WTC11 (cell line): ENCODE measurements around the gene SP140L. TPM values are rescaled to one million over a fixed set of nuclear protein-coding genes. Genes with fewer than 3 reads are reported as not detected.

Experiments
- ATAC-seq: fragments of 200-7000 bp; cut with Tn5 transposase; 2 replicates; pipeline ENCODE4 v1.10.0; 2021; ENCODE audit warnings: mild to moderate bottlenecking, moderate library complexity
- CTCF ChIA-PET: fragments of 300-600 bp; sonication (Branson Sonifier 250); formaldehyde crosslinking; loops from one replicate; lab custom pipeline; 2021; ENCODE audit warnings: antibody characterized with exemption; lab: Charles Lee
- POLR2A ChIA-PET: fragments of 350-600 bp; sonication (Branson Sonifier 250); formaldehyde crosslinking; loops from one replicate; lab custom pipeline; 2021; ENCODE audit warnings: antibody characterized with exemption; lab: Charles Lee
- DNase-seq: peaks from one replicate; pipeline ENCODE4 v3.0.0; 2021; ENCODE audit warnings: low spot score
- H3K27ac Mint-ChIP-seq: 2 replicates; pipeline ENCODE4 v1.8.0; 2021; ENCODE audit warnings: mixed read lengths
- H3K27me3 Mint-ChIP-seq: 2 replicates; pipeline ENCODE4 v1.8.0; 2021; ENCODE audit warnings: low read depth, mild to moderate bottlenecking, moderate library complexity, mixed read lengths
- H3K36me3 Mint-ChIP-seq: 2 replicates; pipeline ENCODE4 v1.8.0; 2021; ENCODE audit warnings: mixed read lengths
- H3K4me1 Mint-ChIP-seq: 2 replicates; pipeline ENCODE4 v1.8.0; 2022; ENCODE audit warnings: mixed read lengths
- H3K4me3 Mint-ChIP-seq: 2 replicates; pipeline ENCODE4 v1.8.0; 2021; ENCODE audit warnings: mild to moderate bottlenecking, moderate library complexity, mixed read lengths
- H3K9me3 Mint-ChIP-seq: 2 replicates; pipeline ENCODE4 v1.8.0; 2021; ENCODE audit warnings: mixed read lengths
- AFF4 ChIP-seq: sonication (generic); formaldehyde crosslinking; IDR thresholded peaks from 2 replicates; pipeline ENCODE4 v1.8.1; 2023; ENCODE audit warnings: mild to moderate bottlenecking, missing genetic modification reagents, borderline replicate concordance
- E2F1 ChIP-seq: sonication (generic); formaldehyde crosslinking; IDR thresholded peaks from 2 replicates; pipeline ENCODE4 v1.8.0; 2022; ENCODE audit warnings: mild to moderate bottlenecking, missing genetic modification reagents
- E2F4 ChIP-seq: sonication (generic); formaldehyde crosslinking; IDR thresholded peaks from 2 replicates; pipeline ENCODE4 v1.8.1; 2022; ENCODE audit warnings: low read depth, mild to moderate bottlenecking, moderate library complexity, missing genetic modification reagents, borderline replicate concordance
- ESRRA ChIP-seq: sonication (generic); formaldehyde crosslinking; IDR thresholded peaks from 2 replicates; pipeline ENCODE4 v1.8.1; 2022; ENCODE audit warnings: mild to moderate bottlenecking, missing genetic modification reagents, borderline replicate concordance
- FOXJ3 ChIP-seq: sonication (generic); formaldehyde crosslinking; IDR thresholded peaks from 2 replicates; pipeline ENCODE4 v1.9.0; 2021; ENCODE audit warnings: missing genetic modification reagents, mild to moderate bottlenecking, borderline replicate concordance
- GTF2I ChIP-seq: fragments of 250-450 bp; sonication (Bioruptor Pico); conservative IDR thresholded peaks from 2 replicates; pipeline ENCODE4 v1.4.0; 2021; ENCODE audit warnings: mild to moderate bottlenecking
- HMGA2 ChIP-seq: fragments of 250-450 bp; sonication (Bioruptor Pico); IDR thresholded peaks from 2 replicates; pipeline ENCODE4 v1.4.0; 2021; ENCODE audit warnings: mild to moderate bottlenecking, moderate library complexity
- MYBL2 ChIP-seq: sonication (generic); formaldehyde crosslinking; IDR thresholded peaks from 2 replicates; pipeline ENCODE4 v1.8.1; 2023; ENCODE audit warnings: mild to moderate bottlenecking, moderate library complexity, missing genetic modification reagents
- NR3C1 ChIP-seq: sonication (generic); formaldehyde crosslinking; conservative IDR thresholded peaks from 2 replicates; pipeline ENCODE4 v1.8.1; 2023; ENCODE audit warnings: low read depth, mild to moderate bottlenecking, missing genetic modification reagents
- PRDM15 ChIP-seq: sonication (generic); formaldehyde crosslinking; IDR thresholded peaks from 2 replicates; pipeline ENCODE4 v1.8.0; 2022; ENCODE audit warnings: missing genetic modification reagents
- PREB ChIP-seq: sonication (generic); formaldehyde crosslinking; IDR thresholded peaks from 2 replicates; pipeline ENCODE4 v1.8.1; 2022; ENCODE audit warnings: mild to moderate bottlenecking, missing genetic modification reagents, moderate library complexity, borderline replicate concordance
- RELA ChIP-seq: sonication (generic); formaldehyde crosslinking; IDR thresholded peaks from 2 replicates; pipeline ENCODE4 v1.8.1; 2022; ENCODE audit warnings: missing genetic modification reagents, mild to moderate bottlenecking, borderline replicate concordance
- SMAD3 ChIP-seq: sonication (generic); formaldehyde crosslinking; IDR thresholded peaks from 2 replicates; pipeline ENCODE4 v1.8.0; 2022; ENCODE audit warnings: missing genetic modification reagents, mild to moderate bottlenecking, borderline replicate concordance
- SOX15 ChIP-seq: fragments of 250-450 bp; sonication (Bioruptor Pico); IDR thresholded peaks from 2 replicates; pipeline ENCODE4 v1.9.0; 2021; ENCODE audit warnings: mild to moderate bottlenecking
- TEAD1 ChIP-seq: sonication (generic); formaldehyde crosslinking; IDR thresholded peaks from 2 replicates; pipeline ENCODE4 v1.8.0; 2022; ENCODE audit warnings: mild to moderate bottlenecking, missing genetic modification reagents
- TP53 ChIP-seq: sonication (generic); formaldehyde crosslinking; IDR thresholded peaks from 2 replicates; pipeline ENCODE4 v1.8.1; 2023; ENCODE audit warnings: mild to moderate bottlenecking, missing genetic modification reagents
- ZNF317 ChIP-seq: sonication (generic); formaldehyde crosslinking; IDR thresholded peaks from 2 replicates; pipeline ENCODE4 v1.8.1; 2023; ENCODE audit warnings: low read depth, mild to moderate bottlenecking, moderate library complexity, missing genetic modification reagents, borderline replicate concordance
- ZNF512 ChIP-seq: sonication (generic); formaldehyde crosslinking; IDR thresholded peaks from 2 replicates; pipeline ENCODE4 v1.8.1; 2022; ENCODE audit warnings: missing genetic modification reagents, borderline replicate concordance
- total RNA-seq: library from RNA; stranded (reverse); gene quantifications from 3 replicates; pipeline ENCODE4 v1.2.3, GENCODE V29; 2021

The SP140L gene
- total RNA-seq, 1 experiment from 2014 or later: 3.2 TPM

GRCh38 chr2:230312638-230313037 is 14.4 kb upstream of the SP140L start:
- Mint-ChIP-seq H3K4me3 (no peak overlapping the region; the same call in 1 of the 2 replicates), H3K36me3 (no peaks in the 10 kb centered on the region)
- ATAC-seq: no peak
- TF ChIP-seq AFF4 (CRISPR knock-in tag): no peak
- no peak for TF ChIP-seq FOXJ3 (CRISPR knock-in tag)
- TF ChIP-seq HMGA2: no peak
- TF ChIP-seq E2F1 (CRISPR knock-in tag): no peak
- no peak for TF ChIP-seq RELA
- no peak for TF ChIP-seq NR3C1
- no peak for TF ChIP-seq PRDM15 (CRISPR knock-in tag)
- TF ChIP-seq E2F4 (CRISPR knock-in tag): no peak
- TF ChIP-seq ESRRA (CRISPR knock-in tag): no peak
- no peak for TF ChIP-seq ZNF317
- no peak for TF ChIP-seq MYBL2 (CRISPR knock-in tag)
- TF ChIP-seq, all 79 proteins: peak for 0
- POLR2A ChIA-PET: no interaction called here
- CTCF ChIA-PET: no interaction called here
- no peak for DNase-seq
- H3K4me1 Mint-ChIP-seq: peaks cover 15% of the 10 kb centered on the region
- no peaks in the 10 kb centered on the region for H3K9me3 Mint-ChIP-seq
- H3K27ac Mint-ChIP-seq: no peak overlapping the region
- H3K27me3 Mint-ChIP-seq: no peaks in the 10 kb centered on the region

- peaks cover 21% of the 10 kb centered on the region for H3K9me3 Mint-ChIP-seq
- H3K27me3 Mint-ChIP-seq: no peaks in the 10 kb centered on the region; the same call in 1 of the 2 replicates
- peaks cover 15% of the 10 kb centered on the region for H3K36me3 Mint-ChIP-seq
- H3K27ac Mint-ChIP-seq: no peak overlapping the region
- no peak overlapping the region for H3K4me3 Mint-ChIP-seq
- 0 out of 2 replicates have a peak, but pooled peaks cover 6% of the 10 kb centered on the region for H3K4me1 Mint-ChIP-seq
- DNase-seq (no peak), ATAC-seq (no peak)
- ChIA-PET POLR2A (no interaction called here), CTCF (interaction anchor here (2.4 kb wide), 1 partner anchor 157 kb away, joined by 9 read pairs; no protein-coding TSS in a partner anchor)
- TF ChIP-seq SMAD3 (CRISPR knock-in tag): no peak
- TF ChIP-seq GTF2I (CRISPR knock-in tag): no peak
- no peak for TF ChIP-seq TP53
- no peak for TF ChIP-seq PREB (CRISPR knock-in tag)
- no peak for TF ChIP-seq TEAD1 (CRISPR knock-in tag)
- TF ChIP-seq AFF4 (CRISPR knock-in tag): no peak
- TF ChIP-seq ZNF512 (CRISPR knock-in tag): no peak
- TF ChIP-seq SOX15 (CRISPR knock-in tag): no peak
Measured at GRCh38 chr2:230317366-230317765, 9.6 kb upstream of the SP140L start.
